ENCODE results near the gene FBXO42.
"Not testable (repeated sequence)": the region's sequence is repeated elsewhere in the genome, so short reads cannot be mapped to it uniquely, and the experiment has no call there.

DNA sequence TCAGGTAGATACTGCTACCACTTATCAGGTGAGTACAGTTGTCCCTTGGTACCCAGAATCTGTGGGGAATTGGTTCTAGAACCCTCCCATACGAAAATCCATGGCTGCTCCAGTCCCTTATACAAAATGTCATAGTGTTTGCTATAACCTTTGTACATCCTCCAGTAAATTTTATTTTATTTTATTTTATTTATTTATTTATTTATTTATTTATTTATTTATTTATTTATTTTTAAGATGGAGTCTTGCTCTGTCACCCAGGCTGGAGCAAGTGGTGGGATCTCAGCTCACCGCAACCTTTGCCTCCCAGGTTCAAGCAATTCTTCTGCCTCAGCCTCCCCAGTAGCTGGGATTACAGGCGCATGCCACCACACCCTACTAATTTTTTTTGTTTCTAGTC lies 138.7 kb downstream of the FBXO42 start:
- TF ChIP-seq, protein P1, sequence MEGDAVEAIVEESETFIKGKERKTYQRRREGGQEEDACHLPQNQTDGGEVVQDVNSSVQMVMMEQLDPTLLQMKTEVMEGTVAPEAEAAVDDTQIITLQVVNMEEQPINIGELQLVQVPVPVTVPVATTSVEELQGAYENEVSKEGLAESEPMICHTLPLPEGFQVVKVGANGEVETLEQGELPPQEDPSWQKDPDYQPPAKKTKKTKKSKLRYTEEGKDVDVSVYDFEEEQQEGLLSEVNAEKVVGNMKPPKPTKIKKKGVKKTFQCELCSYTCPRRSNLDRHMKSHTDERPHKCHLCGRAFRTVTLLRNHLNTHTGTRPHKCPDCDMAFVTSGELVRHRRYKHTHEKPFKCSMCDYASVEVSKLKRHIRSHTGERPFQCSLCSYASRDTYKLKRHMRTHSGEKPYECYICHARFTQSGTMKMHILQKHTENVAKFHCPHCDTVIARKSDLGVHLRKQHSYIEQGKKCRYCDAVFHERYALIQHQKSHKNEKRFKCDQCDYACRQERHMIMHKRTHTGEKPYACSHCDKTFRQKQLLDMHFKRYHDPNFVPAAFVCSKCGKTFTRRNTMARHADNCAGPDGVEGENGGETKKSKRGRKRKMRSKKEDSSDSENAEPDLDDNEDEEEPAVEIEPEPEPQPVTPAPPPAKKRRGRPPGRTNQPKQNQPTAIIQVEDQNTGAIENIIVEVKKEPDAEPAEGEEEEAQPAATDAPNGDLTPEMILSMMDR (IDR thresholded peaks at IDR 0.05) = not testable (repeated sequence)
- not testable (repeated sequence) for TF ChIP-seq SMC3 (IDR thresholded peaks at IDR 0.05)
